Measurements from ENCODE around the gene MARK3. TPM values are rescaled to one million over a fixed set of nuclear protein-coding genes. Genes with fewer than 3 reads are reported as not detected.

MARK3 gene
- total RNA-seq, 1 donor from 2014 or later, result 77.9 TPM

DNA sequence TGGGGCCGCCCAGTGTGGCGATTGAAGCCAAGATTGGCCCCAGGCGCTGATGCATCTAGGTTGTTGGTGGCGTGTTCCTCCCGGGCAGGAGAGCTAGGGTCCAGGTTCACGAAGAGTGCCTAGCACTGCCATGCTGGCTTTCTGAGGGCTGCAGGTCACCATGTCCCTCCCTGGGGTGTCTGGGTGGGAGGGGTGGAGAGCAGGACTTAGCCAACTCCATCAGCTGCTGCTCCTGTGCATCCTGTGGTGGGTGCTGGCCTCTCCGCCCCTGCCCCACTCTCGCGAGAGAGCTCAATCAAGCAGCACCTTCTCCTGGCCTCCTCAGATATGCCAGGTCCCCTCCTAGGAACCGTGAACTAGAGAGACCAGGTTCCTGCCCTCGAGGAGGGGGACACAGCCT, 145.6 kb downstream of the MARK3 start:
- DNase-seq (ENCODE audit: low read depth), result no peak
- H3K36me3 ChIP-seq (ENCODE audit: control insufficient read depth, insufficient read depth, low read length), result peaks cover 12% of the 10 kb centered on the region
- TF ChIP-seq, protein P1, sequence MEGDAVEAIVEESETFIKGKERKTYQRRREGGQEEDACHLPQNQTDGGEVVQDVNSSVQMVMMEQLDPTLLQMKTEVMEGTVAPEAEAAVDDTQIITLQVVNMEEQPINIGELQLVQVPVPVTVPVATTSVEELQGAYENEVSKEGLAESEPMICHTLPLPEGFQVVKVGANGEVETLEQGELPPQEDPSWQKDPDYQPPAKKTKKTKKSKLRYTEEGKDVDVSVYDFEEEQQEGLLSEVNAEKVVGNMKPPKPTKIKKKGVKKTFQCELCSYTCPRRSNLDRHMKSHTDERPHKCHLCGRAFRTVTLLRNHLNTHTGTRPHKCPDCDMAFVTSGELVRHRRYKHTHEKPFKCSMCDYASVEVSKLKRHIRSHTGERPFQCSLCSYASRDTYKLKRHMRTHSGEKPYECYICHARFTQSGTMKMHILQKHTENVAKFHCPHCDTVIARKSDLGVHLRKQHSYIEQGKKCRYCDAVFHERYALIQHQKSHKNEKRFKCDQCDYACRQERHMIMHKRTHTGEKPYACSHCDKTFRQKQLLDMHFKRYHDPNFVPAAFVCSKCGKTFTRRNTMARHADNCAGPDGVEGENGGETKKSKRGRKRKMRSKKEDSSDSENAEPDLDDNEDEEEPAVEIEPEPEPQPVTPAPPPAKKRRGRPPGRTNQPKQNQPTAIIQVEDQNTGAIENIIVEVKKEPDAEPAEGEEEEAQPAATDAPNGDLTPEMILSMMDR (IDR thresholded peaks at IDR 0.05; ENCODE audit: insufficient read depth, low read length, severe bottlenecking), result no peak
- no peaks in the 10 kb centered on the region for H3K27me3 ChIP-seq (ENCODE audit: control insufficient read depth, insufficient read depth, low read length)
- H3K4me3 ChIP-seq (ENCODE audit: low read depth, low read length), result no peak overlapping the region
- no peak for FAIRE-seq

DNA sequence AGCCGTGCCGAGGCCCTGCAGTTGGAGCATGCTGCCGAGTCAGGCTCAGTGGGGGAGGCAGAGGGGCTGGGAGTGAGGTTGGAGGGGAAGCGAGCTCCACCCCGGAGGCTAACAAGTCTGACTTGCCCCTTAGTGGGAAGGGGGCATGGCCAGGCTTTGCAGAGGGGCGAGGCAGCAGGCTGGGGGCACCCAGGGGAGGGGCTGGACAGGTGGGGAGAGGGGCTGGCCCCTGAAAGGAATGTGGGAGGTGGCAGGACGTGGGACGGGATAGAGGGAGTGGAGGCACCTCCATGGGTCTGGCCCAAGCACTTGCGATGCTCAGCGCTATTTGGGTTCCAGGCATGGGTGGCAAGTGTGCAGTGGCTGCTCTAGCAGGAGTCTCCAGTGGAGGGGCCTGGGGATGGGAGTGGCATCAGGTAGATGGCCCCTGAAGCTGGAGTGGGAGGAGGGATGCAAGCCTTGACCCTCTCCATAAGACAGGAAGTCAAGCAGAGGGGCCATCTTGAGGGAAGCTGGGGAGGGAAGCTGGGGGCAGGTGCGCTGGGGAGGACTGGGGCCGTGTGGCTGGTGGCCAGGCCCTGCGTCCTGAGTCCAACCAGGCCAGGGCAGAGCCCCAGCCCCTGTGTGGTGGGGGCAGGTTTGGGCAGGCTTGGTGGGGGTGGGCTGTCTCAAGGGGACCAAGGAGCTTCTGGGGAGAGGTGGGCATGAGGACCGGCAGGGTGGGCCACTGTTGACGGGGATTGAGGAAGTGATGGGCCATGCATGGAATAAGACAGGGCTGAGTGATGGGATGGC, 146.4 kb downstream of the MARK3 start:
- TF ChIP-seq, protein P1 (IDR thresholded peaks at IDR 0.05; ENCODE audit: insufficient read depth, low read length, severe bottlenecking), result no peak
- DNase-seq (ENCODE audit: low read depth), result no peak
- FAIRE-seq, result no peak

DNA sequence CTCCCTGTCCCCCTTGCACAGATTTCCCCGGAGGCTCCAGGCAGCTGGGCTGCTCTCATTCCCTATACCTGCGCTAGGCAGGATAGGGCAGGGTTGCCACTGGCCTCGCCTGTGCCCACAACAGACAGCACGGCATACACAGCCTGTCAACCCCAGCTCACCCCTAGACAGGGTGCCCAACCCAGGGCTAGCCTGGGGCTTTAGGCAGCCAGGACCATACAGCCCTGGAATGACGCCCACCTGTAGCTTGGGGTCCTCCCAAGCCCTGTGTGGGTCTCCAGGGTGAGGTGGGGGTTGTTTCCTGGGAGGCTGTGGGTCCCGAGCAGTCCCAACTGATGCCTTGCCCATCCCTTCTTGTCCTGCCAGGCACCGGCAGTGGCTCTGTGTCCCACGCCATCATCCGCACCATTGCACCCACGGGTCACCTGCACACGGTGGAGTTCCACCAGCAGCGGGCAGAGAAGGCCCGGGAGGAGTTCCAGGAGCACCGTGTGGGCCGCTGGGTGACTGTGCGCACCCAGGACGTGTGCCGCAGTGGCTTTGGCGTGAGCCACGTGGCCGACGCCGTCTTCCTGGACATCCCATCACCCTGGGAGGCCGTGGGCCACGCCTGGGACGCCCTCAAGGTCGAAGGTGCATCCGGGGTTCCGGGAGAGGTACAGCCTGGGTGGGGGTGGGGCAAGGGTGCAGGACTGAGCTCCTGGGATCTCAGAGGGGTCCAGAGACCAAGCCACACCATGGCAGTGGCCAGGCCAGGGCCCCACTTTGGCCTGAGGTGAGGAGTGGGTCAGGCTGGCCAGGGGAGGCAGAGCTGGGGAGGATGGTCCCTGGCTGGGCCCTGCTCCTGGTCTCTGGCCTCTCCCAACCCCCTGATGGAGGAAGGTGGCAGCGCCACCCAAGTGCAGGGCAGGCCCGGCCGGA, 147.3 kb downstream of the MARK3 start:
- DNase-seq (ENCODE audit: low read depth) (no peak), FAIRE-seq (no peak)
- TF ChIP-seq, protein P1 (IDR thresholded peaks at IDR 0.05; ENCODE audit: insufficient read depth, low read length, severe bottlenecking), result no peak
- no peak overlapping the region for H3K4me3 ChIP-seq (ENCODE audit: low read depth, low read length)
- no peaks in the 10 kb centered on the region for H3K27me3 ChIP-seq (ENCODE audit: control insufficient read depth, insufficient read depth, low read length)
- H3K36me3 ChIP-seq (ENCODE audit: control insufficient read depth, insufficient read depth, low read length), result peaks cover 14% of the 10 kb centered on the region

More for the DNA sequence above, 146.4 kb downstream of the MARK3 start:
- H3K36me3 ChIP-seq (ENCODE audit: control insufficient read depth, insufficient read depth, low read length), result peaks cover 14% of the 10 kb centered on the region
- no peak overlapping the region for H3K4me3 ChIP-seq (ENCODE audit: low read depth, low read length)
- no peaks in the 10 kb centered on the region for H3K27me3 ChIP-seq (ENCODE audit: control insufficient read depth, insufficient read depth, low read length)

- FAIRE-seq (no peak), DNase-seq (ENCODE audit: low read depth) (no peak)
- Histone ChIP-seq H3K36me3 (ENCODE audit: control insufficient read depth, insufficient read depth, low read length) (peaks cover 14% of the 10 kb centered on the region), H3K27me3 (ENCODE audit: control insufficient read depth, insufficient read depth, low read length) (no peaks in the 10 kb centered on the region), H3K4me3 (ENCODE audit: low read depth, low read length) (no peak overlapping the region)
- TF ChIP-seq, protein P1 (IDR thresholded peaks at IDR 0.05; ENCODE audit: insufficient read depth, low read length, severe bottlenecking), result no peak
These were observed 148.2 kb downstream of the MARK3 start for GRCh38 chr14:103533137-103533998.

DNA sequence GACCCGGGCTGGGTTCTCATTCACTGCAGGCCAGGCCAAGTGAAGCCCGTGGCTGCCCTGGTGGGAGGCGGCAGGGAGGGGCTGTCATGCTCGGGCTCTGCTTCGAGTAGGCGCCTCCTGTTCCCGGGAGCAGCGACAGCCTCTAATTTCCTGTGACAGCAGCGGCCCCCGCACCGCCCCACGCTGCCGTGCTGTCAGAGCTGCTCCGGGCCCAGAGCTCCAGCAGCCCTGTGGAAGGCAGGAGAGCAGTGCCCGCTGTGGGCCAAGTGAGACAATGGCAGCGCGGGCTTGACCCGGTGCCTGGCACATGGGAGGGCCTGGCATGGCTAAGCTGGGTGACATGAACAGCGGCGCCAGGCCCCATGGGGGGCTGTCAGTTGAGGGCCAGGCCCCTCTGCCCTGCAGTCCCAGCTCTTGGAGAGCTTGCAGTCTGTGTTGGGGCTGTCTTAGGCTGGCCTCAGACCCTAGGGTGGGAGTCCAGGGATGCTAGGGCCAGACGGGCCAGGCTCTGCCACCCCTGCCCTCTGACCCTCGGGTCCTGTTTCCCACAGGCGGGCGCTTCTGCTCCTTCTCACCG, 148.9 kb downstream of the MARK3 start:
- no peak overlapping the region for H3K4me3 ChIP-seq (ENCODE audit: low read depth, low read length)
- FAIRE-seq, result no peak
- H3K27me3 ChIP-seq (ENCODE audit: control insufficient read depth, insufficient read depth, low read length), result no peaks in the 10 kb centered on the region
- DNase-seq (ENCODE audit: low read depth), result no peak
- TF ChIP-seq, protein P1 (IDR thresholded peaks at IDR 0.05; ENCODE audit: insufficient read depth, low read length, severe bottlenecking), result no peak
- peaks cover 14% of the 10 kb centered on the region for H3K36me3 ChIP-seq (ENCODE audit: control insufficient read depth, insufficient read depth, low read length)

Data from bronchial epithelial cell (primary cell).